ENCODE data around the gene PPP1R14D.

DNA sequence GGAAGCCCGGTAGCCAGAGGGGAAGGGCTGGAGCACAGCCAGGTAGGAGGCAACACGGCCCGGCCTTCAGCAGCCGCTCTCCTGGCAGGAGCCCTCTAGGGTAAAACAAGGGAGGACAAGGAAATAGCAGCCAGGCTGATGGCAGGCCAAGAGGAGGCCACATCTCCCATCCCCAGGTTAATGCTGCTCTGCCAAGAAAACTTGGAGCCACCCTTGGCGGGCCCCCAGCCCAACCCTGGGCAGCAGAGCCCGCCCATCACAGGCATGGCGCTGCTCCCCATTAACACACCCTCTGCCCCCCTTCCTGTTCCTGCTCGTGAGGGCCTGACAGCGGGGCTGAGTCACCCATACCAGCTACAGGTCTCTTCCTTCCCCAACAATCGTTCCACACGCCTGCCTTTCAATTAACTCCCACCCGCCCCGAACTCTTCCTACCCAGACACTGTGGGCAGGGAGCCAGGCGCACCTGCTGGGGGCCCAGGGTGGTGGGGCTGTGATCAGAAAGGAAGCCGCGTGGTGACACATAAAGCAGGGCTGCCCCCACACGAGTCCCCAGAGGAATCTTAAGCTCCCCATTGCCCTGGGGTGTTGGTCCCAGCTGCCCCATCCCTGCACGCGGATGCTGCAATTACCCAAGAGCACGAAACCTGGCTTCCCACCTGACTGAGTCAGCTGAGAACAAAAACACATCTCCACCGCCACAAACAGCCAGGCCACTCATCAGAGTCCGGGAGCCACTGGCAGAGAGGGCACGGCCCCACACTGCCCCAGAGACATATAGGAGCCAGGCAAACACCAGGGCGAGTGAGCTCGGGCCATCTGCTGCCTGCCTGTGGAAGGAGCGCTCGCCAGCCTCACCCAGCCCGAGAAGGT is 59.0 kb downstream of the PPP1R14D start, which contains the start of gene C15orf62:
- TF ChIP-seq, protein P1, sequence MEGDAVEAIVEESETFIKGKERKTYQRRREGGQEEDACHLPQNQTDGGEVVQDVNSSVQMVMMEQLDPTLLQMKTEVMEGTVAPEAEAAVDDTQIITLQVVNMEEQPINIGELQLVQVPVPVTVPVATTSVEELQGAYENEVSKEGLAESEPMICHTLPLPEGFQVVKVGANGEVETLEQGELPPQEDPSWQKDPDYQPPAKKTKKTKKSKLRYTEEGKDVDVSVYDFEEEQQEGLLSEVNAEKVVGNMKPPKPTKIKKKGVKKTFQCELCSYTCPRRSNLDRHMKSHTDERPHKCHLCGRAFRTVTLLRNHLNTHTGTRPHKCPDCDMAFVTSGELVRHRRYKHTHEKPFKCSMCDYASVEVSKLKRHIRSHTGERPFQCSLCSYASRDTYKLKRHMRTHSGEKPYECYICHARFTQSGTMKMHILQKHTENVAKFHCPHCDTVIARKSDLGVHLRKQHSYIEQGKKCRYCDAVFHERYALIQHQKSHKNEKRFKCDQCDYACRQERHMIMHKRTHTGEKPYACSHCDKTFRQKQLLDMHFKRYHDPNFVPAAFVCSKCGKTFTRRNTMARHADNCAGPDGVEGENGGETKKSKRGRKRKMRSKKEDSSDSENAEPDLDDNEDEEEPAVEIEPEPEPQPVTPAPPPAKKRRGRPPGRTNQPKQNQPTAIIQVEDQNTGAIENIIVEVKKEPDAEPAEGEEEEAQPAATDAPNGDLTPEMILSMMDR (IDR thresholded peaks at IDR 0.05): no peak
- no peak for TF ChIP-seq POLR2A (IDR thresholded peaks at IDR 0.05; ENCODE audit: low read depth)
